ENCODE results near the gene HIVEP3. TPM values are rescaled to one million over a fixed set of nuclear protein-coding genes. Genes with fewer than 3 reads are reported as not detected.

The HIVEP3 gene
- total RNA-seq, 1 donor from 2014 or later = 0.37 TPM

GRCh38 chr1:41471658-41472057, 447.1 kb downstream of the HIVEP3 start:
- H3K36me3 Mint-ChIP-seq = no peaks in the 10 kb centered on the region
- H3K4me1 ChIP-seq = no peaks in the 10 kb centered on the region
- no peak overlapping the region for H3K4me2 ChIP-seq

GRCh38 chr1:41469706-41470105, 449.0 kb downstream of the HIVEP3 start:
- Histone ChIP-seq H3K4me1 (no peaks in the 10 kb centered on the region), H3K9me3 (ENCODE audit: low read depth) (no peaks in the 10 kb centered on the region), H3F3A (ENCODE audit: low read depth) (no peaks in the 10 kb centered on the region), H2AFZ (replicated peaks) (no peak overlapping the region), H4K20me1 (ENCODE audit: low read depth) (no peaks in the 10 kb centered on the region), H3K27ac (no peak overlapping the region), H3K4me3 (no peak overlapping the region), H3K36me3 (no peaks in the 10 kb centered on the region), H3K27me3 (no peaks in the 10 kb centered on the region), H3K4me2 (no peak overlapping the region), H3K9ac (no peak overlapping the region), H3K79me2 (ENCODE audit: low read depth) (no peaks in the 10 kb centered on the region)
- Mint-ChIP-seq H3K4me3 (no peak overlapping the region), H3K27me3 (ENCODE audit: insufficient read depth, low read depth) (peaks cover 2% of the 10 kb centered on the region), H3K9me3 (no peaks in the 10 kb centered on the region), H3K27ac (no peak overlapping the region), H3K36me3 (no peaks in the 10 kb centered on the region), H3K4me1 (peaks cover 3% of the 10 kb centered on the region)
- no peak for DNase-seq (ENCODE audit: low spot score)
- TF ChIP-seq CTCF (IDR thresholded peaks at IDR 0.05) (no peak), EZH2phosphoT487 (IDR thresholded peaks at IDR 0.05) (no peak), EZH2 (IDR thresholded peaks at IDR 0.05) (no peak)

More at GRCh38 chr1:41471658-41472057, 447.1 kb downstream of the HIVEP3 start:
- H2AFZ ChIP-seq (replicated peaks) = no peak overlapping the region
- TF ChIP-seq EZH2 (IDR thresholded peaks at IDR 0.05) (no peak), EZH2phosphoT487 (IDR thresholded peaks at IDR 0.05) (no peak), CTCF (IDR thresholded peaks at IDR 0.05) (no peak)
- H3K4me3 Mint-ChIP-seq = no peak overlapping the region
- H3K36me3 ChIP-seq = no peaks in the 10 kb centered on the region
- no peaks in the 10 kb centered on the region for H4K20me1 ChIP-seq (ENCODE audit: low read depth)
- no peaks in the 10 kb centered on the region for H3K9me3 Mint-ChIP-seq
- no peak overlapping the region for H3K27ac Mint-ChIP-seq
- no peaks in the 10 kb centered on the region for H3K9me3 ChIP-seq (ENCODE audit: low read depth)
- no peaks in the 10 kb centered on the region for H3K79me2 ChIP-seq (ENCODE audit: low read depth)
- peaks cover 4% of the 10 kb centered on the region for H3K27me3 Mint-ChIP-seq (ENCODE audit: insufficient read depth, low read depth)
- no peak overlapping the region for H3K9ac ChIP-seq
- no peaks in the 10 kb centered on the region for H3K27me3 ChIP-seq
- H3K27ac ChIP-seq = no peak overlapping the region
- H3F3A ChIP-seq (ENCODE audit: low read depth) = no peaks in the 10 kb centered on the region
- H3K4me3 ChIP-seq = no peak overlapping the region
- peaks cover 20% of the 10 kb centered on the region for H3K4me1 Mint-ChIP-seq
- no peak for DNase-seq (ENCODE audit: low spot score)

- no peaks in the 10 kb centered on the region for H4K20me1 ChIP-seq (ENCODE audit: low read depth)
- TF ChIP-seq CTCF (IDR thresholded peaks at IDR 0.05) (no peak), EZH2 (IDR thresholded peaks at IDR 0.05) (no peak), EZH2phosphoT487 (IDR thresholded peaks at IDR 0.05) (no peak)
- no peaks in the 10 kb centered on the region for H3K79me2 ChIP-seq (ENCODE audit: low read depth)
- H3K36me3 ChIP-seq = no peaks in the 10 kb centered on the region
- no peak overlapping the region for H3K27ac ChIP-seq
- peak overlapping the region; percentile 39 for H3K27ac Mint-ChIP-seq
- H2AFZ ChIP-seq (replicated peaks) = no peak overlapping the region
- H3K36me3 Mint-ChIP-seq = no peaks in the 10 kb centered on the region
- peaks cover 2% of the 10 kb centered on the region for H3K27me3 Mint-ChIP-seq (ENCODE audit: insufficient read depth, low read depth)
- H3K4me1 Mint-ChIP-seq = peaks cover 3% of the 10 kb centered on the region
- no peaks in the 10 kb centered on the region for H3F3A ChIP-seq (ENCODE audit: low read depth)
- H3K9me3 ChIP-seq (ENCODE audit: low read depth) = no peaks in the 10 kb centered on the region
- no peaks in the 10 kb centered on the region for H3K9me3 Mint-ChIP-seq
- no peaks in the 10 kb centered on the region for H3K27me3 ChIP-seq
- no peak overlapping the region for H3K4me2 ChIP-seq
- H3K4me3 ChIP-seq = no peak overlapping the region
- H3K9ac ChIP-seq = no peak overlapping the region
- DNase-seq (ENCODE audit: low spot score) = no peak
- H3K4me3 Mint-ChIP-seq = no peak overlapping the region
- no peaks in the 10 kb centered on the region for H3K4me1 ChIP-seq
These were observed 450.5 kb downstream of the HIVEP3 start for GRCh38 chr1:41468122-41468762.
